Liver (tissue), 9 donors: ENCODE data around the gene LMNB1. TPM values are rescaled to one million over a fixed set of nuclear protein-coding genes. Genes with fewer than 3 reads are reported as not detected.
A peak's percentile ranks its signal among the peaks of the same experiment; 100 is the strongest.

ENCODE experiments used
- DNase-seq: peaks from one replicate; pipeline ENCODE4 v3.0.0-alpha.2; 2017; ENCODE audit warnings: low spot score
- H3K27ac ChIP-seq, 2 donors: one replicate each; pipeline ENCODE4 v1.7.0; 2013; ENCODE audit warnings: inconsistent platforms in 2 of 2, low read length in 2 of 2, control low read depth in 1 of 2, low read depth in 1 of 2, mild to moderate bottlenecking in 1 of 2
- H3K27me3 ChIP-seq, 4 donors: one replicate each; pipeline versions ENCODE4 v1.6.1 to v1.7.0; 2013; ENCODE audit warnings: low read length in 3 of 4, inconsistent platforms in 1 of 4, mild to moderate bottlenecking in 1 of 4, moderate library complexity in 1 of 4; ENCODE audit not compliant: control insufficient read depth in 4 of 4, insufficient read depth in 4 of 4
- H3K36me3 ChIP-seq, 4 donors: one replicate each; pipeline versions ENCODE4 v1.6.1 to v1.7.0; 2013; ENCODE audit warnings: low read length in 3 of 4, mild to moderate bottlenecking in 3 of 4, low read depth in 1 of 4, moderate library complexity in 1 of 4; ENCODE audit not compliant: control insufficient read depth in 4 of 4, insufficient read depth in 3 of 4
- H3K4me1 ChIP-seq, 4 donors: one replicate each; pipeline versions ENCODE4 v1.6.1 to v1.7.0; 2013; ENCODE audit warnings: low read length in 3 of 4, mild to moderate bottlenecking in 3 of 4, moderate library complexity in 1 of 4; ENCODE audit not compliant: control insufficient read depth in 4 of 4, insufficient read depth in 4 of 4
- H3K4me3 ChIP-seq, 3 donors: one replicate each; pipeline versions ENCODE4 v1.6.1 to v1.7.0; 2013; ENCODE audit warnings: low read length in 3 of 3, control low read depth in 1 of 3, low read depth in 1 of 3, mild to moderate bottlenecking in 1 of 3
- H3K9ac ChIP-seq, 2 donors: one replicate each; pipeline ENCODE4 v1.7.0; 2013; ENCODE audit warnings: low read length in 2 of 2, mild to moderate bottlenecking in 2 of 2, moderate library complexity in 2 of 2, control low read depth in 1 of 2, low read depth in 1 of 2
- H3K9me3 ChIP-seq, 4 donors: one replicate each; pipeline versions ENCODE4 v1.6.1 to v1.7.0; 2013; ENCODE audit warnings: low read length in 3 of 4; ENCODE audit not compliant: control insufficient read depth in 4 of 4
- ATF3 ChIP-seq: IDR thresholded peaks from 2 replicates; pipeline ENCODE4 v1.6.1; 2016; ENCODE audit warnings: antibody characterized with exemption
- EGR1 ChIP-seq, 2 donors: IDR thresholded peaks; 2 replicates each; pipeline ENCODE4 v1.6.1; 2016 to 2018; ENCODE audit warnings: antibody characterized with exemption in 2 of 2, low read depth in 2 of 2
- FOXA1 ChIP-seq: IDR thresholded peaks from 2 replicates; pipeline ENCODE4 v1.6.1; 2016; ENCODE audit warnings: antibody characterized with exemption
- FOXA2 ChIP-seq: IDR thresholded peaks from 2 replicates; pipeline ENCODE4 v1.6.1; 2016; ENCODE audit warnings: antibody characterized with exemption
- GABPA ChIP-seq, 2 donors: IDR thresholded peaks in 1 of 2; conservative IDR thresholded peaks in 1 of 2; 2 replicates each; pipeline ENCODE4 v1.6.1; 2016; ENCODE audit warnings: antibody characterized with exemption in 2 of 2, mild to moderate bottlenecking in 1 of 2, moderate library complexity in 1 of 2
- HNF4A ChIP-seq, 2 donors: conservative IDR thresholded peaks; 2 replicates each; pipeline ENCODE4 v1.6.1; 2016; ENCODE audit warnings: antibody characterized with exemption in 2 of 2, mild to moderate bottlenecking in 2 of 2
- HNF4G ChIP-seq: IDR thresholded peaks from 2 replicates; pipeline ENCODE4 v1.6.1; 2016; ENCODE audit warnings: antibody characterized with exemption
- JUND ChIP-seq, 2 donors: IDR thresholded peaks; 2 replicates each; pipeline ENCODE4 v1.6.1; 2016; ENCODE audit warnings: antibody characterized with exemption in 2 of 2
- MAX ChIP-seq: IDR thresholded peaks from 2 replicates; pipeline ENCODE4 v1.6.1; 2016; ENCODE audit warnings: antibody characterized with exemption
- NR2F2 ChIP-seq: IDR thresholded peaks from 2 replicates; pipeline ENCODE4 v1.6.1; 2016; ENCODE audit warnings: antibody characterized with exemption
- RAD21 ChIP-seq, 2 donors: IDR thresholded peaks; 2 replicates each; pipeline ENCODE4 v1.6.1; 2016; ENCODE audit warnings: antibody characterized with exemption in 2 of 2, mild to moderate bottlenecking in 2 of 2
- REST ChIP-seq: IDR thresholded peaks from 2 replicates; pipeline ENCODE4 v1.6.1; 2016; ENCODE audit warnings: antibody characterized with exemption, mild to moderate bottlenecking
- RXRA ChIP-seq, 2 donors: IDR thresholded peaks; 2 replicates each; pipeline ENCODE4 v1.6.1; 2017 to 2018; ENCODE audit warnings: antibody characterized with exemption in 2 of 2, mild to moderate bottlenecking in 1 of 2
- SP1 ChIP-seq: IDR thresholded peaks from 2 replicates; pipeline ENCODE4 v1.6.1; 2018; ENCODE audit warnings: antibody characterized with exemption, mild to moderate bottlenecking
- TAF1 ChIP-seq: conservative IDR thresholded peaks from 2 replicates; pipeline ENCODE4 v1.6.1; 2016; ENCODE audit warnings: antibody characterized with exemption, mild to moderate bottlenecking
- ZBTB33 ChIP-seq: IDR thresholded peaks from 2 replicates; pipeline ENCODE4 v1.6.1; 2016; ENCODE audit warnings: antibody characterized with exemption
- WGBS: extraction: QIAGEN DNeasy Blood & Tissue Kit; methylation state at CpG from one replicate; pipeline ENCODE4 v1.1.7; 2013; 5-methylcytosine and 5-hydroxymethylcytosine counted together
- polyA plus RNA-seq, 2 donors: library from polyadenylated mRNA; stranded (reverse) in 1 of 2; unstranded in 1 of 2; fragments of 200-250 nt in 1 of 2; fragments of >200 nt in 1 of 2; fragmentation: Nextera tagmentation in 1 of 2; extraction: Ambion mirVana in 1 of 2; gene quantifications; one replicate each; pipeline versions ENCODE4 v1.2.1 to v1.2.3, GENCODE V29; 2013 to 2015
- total RNA-seq, 2 donors: library from RNA; depleted of rRNA; stranded (reverse); fragments of >200 nt; gene quantifications; one replicate each; pipeline ENCODE4 v1.2.3, GENCODE V29; 2014
- donor health status: healthy.
- donor health status: healthy.
- donor health status: healthy.
- donor health status: healthy.
- donor health status: healthy.

The LMNB1 gene
- total and polyA plus RNA-seq, 4 donors = 0.57 to 45.7 (median 5.6) TPM

GRCh38 chr5:126854526-126855110 is 77.7 kb downstream of the LMNB1 start:
- no peaks in the 10 kb centered on the region for H3K4me1 ChIP-seq
- H3K27ac ChIP-seq = no peak overlapping the region
- no peak overlapping the region for H3K9ac ChIP-seq
- WGBS = 94% methylated on average over 35 of the region's 35 CpGs
- no peaks in the 10 kb centered on the region for H3K27me3 ChIP-seq
- no peak for DNase-seq
- H3K36me3 ChIP-seq = no peaks in the 10 kb centered on the region
- H3K9me3 ChIP-seq = no peaks in the 10 kb centered on the region
- no peak overlapping the region for H3K4me3 ChIP-seq
- TF ChIP-seq GABPA (IDR thresholded peaks at IDR 0.05 in 1 of 2, conservative IDR thresholded peaks at IDR 0.05 in 1 of 2) (no peak), JUND (IDR thresholded peaks at IDR 0.05) (no peak), HNF4A (conservative IDR thresholded peaks at IDR 0.05) (no peak), REST (no peak), RXRA (IDR thresholded peaks at IDR 0.05) (no peak), HNF4G (no peak), SP1 (no peak), MAX (no peak), ATF3 (no peak), EGR1 (IDR thresholded peaks at IDR 0.05; ENCODE audit: low read depth in 2 of 2) (no peak), FOXA1 (no peak), ZBTB33 (no peak), TAF1 (no peak), RAD21 (IDR thresholded peaks at IDR 0.05) (no peak), FOXA2 (no peak)

- 68% methylated on average over 8 of the region's 8 CpGs for WGBS
- TF ChIP-seq HNF4G (no peak), HNF4A (conservative IDR thresholded peaks at IDR 0.05) (no peak), SP1 (no peak), NR2F2 (peak; percentile 47)
- H3K27ac ChIP-seq = no peak overlapping the region
Measured at GRCh38 chr5:126855266-126855665, 78.3 kb downstream of the LMNB1 start.

More at GRCh38 chr5:126855266-126855665, 78.3 kb downstream of the LMNB1 start:
- no peak overlapping the region for H3K4me3 ChIP-seq
- H3K9me3 ChIP-seq = no peaks in the 10 kb centered on the region
- no peak overlapping the region for H3K9ac ChIP-seq
- no peaks in the 10 kb centered on the region for H3K27me3 ChIP-seq
- no peaks in the 10 kb centered on the region for H3K36me3 ChIP-seq
- DNase-seq = no peak
- no peaks in the 10 kb centered on the region for H3K4me1 ChIP-seq
